8988T (cell line): ENCODE measurements around the gene TMEM147.
A peak's percentile ranks its signal among the peaks of the same experiment; 100 is the strongest.

Experiments used
- DNase-seq: peaks from one replicate; pipeline ENCODE4 v3.0.0; 2011

The TMEM147 gene

GRCh38 chr19:35549174-35549788 is 3.9 kb downstream of the TMEM147 start:
- DNase-seq = peak; percentile 98

- DNase-seq = no peak
Measured at GRCh38 chr19:35549879-35550523, 4.6 kb downstream of the TMEM147 start.

- no peak for DNase-seq
Measured at GRCh38 chr19:35551091-35551810, 5.8 kb downstream of the TMEM147 start.

GRCh38 chr19:35552534-35553384 is 7.3 kb downstream of the TMEM147 start:
- DNase-seq = no peak

GRCh38 chr19:35553385-35554000 is 8.1 kb downstream of the TMEM147 start:
- no peak for DNase-seq

GRCh38 chr19:35554076-35554475 is 8.7 kb downstream of the TMEM147 start:
- no peak for DNase-seq

- peak; percentile 96 for DNase-seq
Measured at GRCh38 chr19:35555301-35556005, 10.0 kb downstream of the TMEM147 start.

GRCh38 chr19:35556025-35556590 is 10.7 kb downstream of the TMEM147 start:
- DNase-seq = peak; percentile 6

- DNase-seq = peak; percentile 23
Measured at GRCh38 chr19:35556846-35557538, 11.6 kb downstream of the TMEM147 start.

- DNase-seq = peak; percentile 43
Measured at GRCh38 chr19:35557539-35558399, 12.3 kb downstream of the TMEM147 start.

- no peak for DNase-seq
Measured at GRCh38 chr19:35558400-35559280, 13.2 kb downstream of the TMEM147 start.

- no peak for DNase-seq
Measured at GRCh38 chr19:35559281-35559659, 13.8 kb downstream of the TMEM147 start.

- no peak for DNase-seq
Measured at GRCh38 chr19:35559781-35560180, 14.4 kb downstream of the TMEM147 start.

- no peak for DNase-seq
Measured at GRCh38 chr19:35560271-35560670, 14.8 kb downstream of the TMEM147 start.

GRCh38 chr19:35560677-35561076 is 15.3 kb downstream of the TMEM147 start:
- no peak for DNase-seq

GRCh38 chr19:35561436-35561835 is 16.0 kb downstream of the TMEM147 start:
- no peak for DNase-seq

GRCh38 chr19:35562336-35562735 is 16.9 kb downstream of the TMEM147 start:
- DNase-seq = no peak

GRCh38 chr19:35562776-35563175 is 17.4 kb downstream of the TMEM147 start:
- DNase-seq = no peak
